Right forelimb (tissue), 1 donor: Measurements from ENCODE around the gene TGOLN2.
"Not testable (repeated sequence)": the region's sequence is repeated elsewhere in the genome, so short reads cannot be mapped to it uniquely, and the experiment has no call there.

ENCODE experiments used
- DNase-seq: peaks from one replicate; pipeline ENCODE4 v3.0.0-alpha.2; 2018

Gene TGOLN2

GRCh38 chr2:85327822-85328617, at the start of gene TGOLN2:
TGOLN2 (minus strand) TSS chr2:85327989; CDS start chr2:85327962, 27 bp downstream.
- DNase-seq, result peak; percentile 96

GRCh38 chr2:85377083-85377482, 49.3 kb upstream of the TGOLN2 start:
- no peak for DNase-seq

DNA sequence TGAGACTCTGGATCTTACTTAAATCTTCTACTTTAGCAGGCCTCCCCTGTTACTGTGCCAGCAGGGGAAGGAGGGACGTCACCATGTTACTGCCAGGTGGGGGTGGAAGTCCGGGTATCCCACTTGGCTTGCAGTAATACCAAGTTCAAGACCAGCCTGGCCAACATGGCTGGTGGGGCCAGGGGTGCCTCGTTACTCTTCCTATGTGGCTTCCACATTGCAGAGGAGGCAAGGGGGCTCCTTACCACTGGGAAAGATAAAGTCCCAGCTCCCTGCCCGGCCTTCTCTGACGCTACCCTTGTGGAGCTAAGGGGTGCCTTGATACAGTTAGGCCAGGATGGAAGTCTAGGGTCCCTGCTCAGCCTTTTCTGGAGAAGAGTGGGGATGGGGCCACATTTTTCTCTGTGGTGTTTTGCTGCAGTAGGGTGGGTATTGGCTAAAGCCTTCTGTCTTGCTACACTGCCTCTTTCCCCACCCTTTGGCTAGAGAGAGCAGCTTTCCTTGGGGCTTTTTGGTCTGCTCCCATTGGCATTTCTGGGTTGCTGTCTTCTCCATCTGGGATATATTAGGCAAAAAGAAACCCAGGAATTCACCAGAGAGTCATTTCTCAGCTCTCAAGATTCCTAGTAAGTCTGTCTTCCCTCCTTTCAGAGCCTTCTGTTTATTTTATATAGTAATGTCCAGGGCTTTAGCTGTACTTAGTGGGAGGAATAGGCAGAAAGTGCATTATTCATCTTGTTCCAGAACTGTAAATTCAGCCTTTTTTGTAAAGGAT, 48.7 kb upstream of the TGOLN2 start:
- no peak for DNase-seq

DNA sequence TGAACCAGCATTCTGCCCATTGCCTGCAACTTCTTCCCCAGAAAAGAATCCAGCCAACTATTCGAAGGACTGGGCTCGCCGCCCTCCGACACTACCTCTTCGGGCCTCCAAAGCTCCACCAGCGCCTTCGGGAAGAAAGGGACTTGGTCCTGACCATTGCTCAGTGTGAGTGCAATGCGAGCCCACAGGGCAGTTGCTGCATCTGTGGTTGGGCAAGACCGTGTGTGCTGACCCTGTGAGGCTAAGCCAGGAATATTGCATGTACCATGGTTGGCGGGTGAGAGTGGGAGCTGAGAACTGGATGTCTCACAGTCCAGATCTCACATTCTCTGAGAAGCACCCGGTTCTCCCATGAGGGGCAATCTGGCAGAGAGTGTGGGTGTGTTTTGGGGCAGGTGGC, 43.3 kb upstream of the TGOLN2 start:
- DNase-seq, result no peak

DNA sequence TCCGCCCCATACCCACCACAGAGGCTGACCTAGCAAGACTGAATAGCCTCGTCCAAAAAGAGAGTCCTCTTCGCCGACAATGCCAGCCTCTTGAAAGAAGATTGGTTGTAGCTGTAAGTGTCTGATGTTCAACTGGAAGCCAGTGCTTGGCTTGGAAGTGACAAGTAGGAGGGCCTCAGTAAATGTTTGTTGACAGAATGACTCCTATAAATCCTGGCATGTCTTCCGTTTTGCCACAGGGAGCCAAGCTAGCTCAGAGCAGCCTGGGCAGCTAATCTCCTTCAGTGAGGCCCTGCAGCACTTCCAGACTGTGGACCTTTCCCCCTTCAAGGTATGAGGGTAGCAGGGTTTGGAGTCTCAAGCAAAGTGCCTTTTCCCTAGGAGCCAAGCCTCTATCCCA, 41.7 kb upstream of the TGOLN2 start:
- no peak for DNase-seq

GRCh38 chr2:85368921-85369320, 41.1 kb upstream of the TGOLN2 start:
- DNase-seq, result no peak

GRCh38 chr2:85367180-85367579, 39.4 kb upstream of the TGOLN2 start:
- no peak for DNase-seq

- DNase-seq, result not testable (repeated sequence)
These were observed 35.0 kb upstream of the TGOLN2 start for GRCh38 chr2:85362653-85363387.

GRCh38 chr2:85357736-85358135, 29.9 kb upstream of the TGOLN2 start:
- no peak for DNase-seq

DNA sequence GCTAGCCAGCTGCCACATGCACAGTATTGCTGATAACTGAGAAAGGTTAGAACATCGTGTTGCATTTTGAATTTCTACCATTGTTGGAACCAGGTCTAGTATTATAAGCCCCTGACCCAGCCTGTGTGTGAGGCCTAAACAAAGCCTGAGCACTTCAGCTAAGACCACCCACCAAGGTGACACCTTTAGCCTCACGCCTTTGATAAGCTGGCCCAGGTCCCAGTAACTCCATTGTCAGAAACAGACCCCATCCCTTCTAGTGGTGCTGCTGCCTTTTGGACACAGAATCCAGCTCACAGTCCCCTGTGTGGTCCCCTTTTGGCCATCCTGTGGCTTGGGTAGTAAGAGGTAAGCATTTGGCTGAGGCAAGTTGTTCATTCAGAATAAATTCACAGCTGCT, 28.4 kb upstream of the TGOLN2 start:
- DNase-seq, result no peak

DNA sequence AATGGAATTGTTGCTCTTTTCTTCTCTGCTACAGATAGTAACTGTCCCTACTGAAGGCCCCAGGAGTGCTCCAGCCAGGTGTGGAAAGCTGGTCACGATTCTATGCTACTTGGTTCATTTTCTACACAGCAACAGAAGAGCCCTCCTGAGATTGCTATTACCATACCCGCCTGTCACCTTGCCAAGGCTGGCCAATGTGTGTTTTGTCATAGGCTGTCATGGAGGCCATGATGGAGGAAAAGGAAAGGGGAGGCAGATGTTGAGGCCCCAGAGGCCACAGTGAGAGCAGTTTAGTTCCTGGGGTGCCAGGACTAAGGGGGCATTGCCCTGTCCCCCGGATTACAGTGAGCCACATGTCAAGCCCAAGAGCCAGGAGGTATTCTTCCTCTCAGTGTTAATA, 27.7 kb upstream of the TGOLN2 start:
- no peak for DNase-seq

DNA sequence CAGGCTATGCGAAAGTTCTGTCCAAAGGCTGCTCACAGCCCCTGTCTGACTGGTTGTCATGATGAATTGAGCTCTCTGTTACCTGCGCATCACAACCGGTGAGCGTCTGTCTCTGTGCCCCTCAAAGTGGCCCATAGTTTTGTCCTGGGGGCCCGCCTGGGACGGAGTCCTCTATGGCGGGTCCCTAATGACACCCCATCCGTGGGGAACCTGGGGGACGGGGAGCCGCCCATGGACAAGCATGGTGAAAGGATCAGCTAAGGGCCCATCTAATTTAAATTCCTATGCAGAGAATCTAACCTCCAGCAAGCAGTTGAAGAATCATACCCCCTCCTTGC, 27.3 kb upstream of the TGOLN2 start:
- no peak for DNase-seq

DNA sequence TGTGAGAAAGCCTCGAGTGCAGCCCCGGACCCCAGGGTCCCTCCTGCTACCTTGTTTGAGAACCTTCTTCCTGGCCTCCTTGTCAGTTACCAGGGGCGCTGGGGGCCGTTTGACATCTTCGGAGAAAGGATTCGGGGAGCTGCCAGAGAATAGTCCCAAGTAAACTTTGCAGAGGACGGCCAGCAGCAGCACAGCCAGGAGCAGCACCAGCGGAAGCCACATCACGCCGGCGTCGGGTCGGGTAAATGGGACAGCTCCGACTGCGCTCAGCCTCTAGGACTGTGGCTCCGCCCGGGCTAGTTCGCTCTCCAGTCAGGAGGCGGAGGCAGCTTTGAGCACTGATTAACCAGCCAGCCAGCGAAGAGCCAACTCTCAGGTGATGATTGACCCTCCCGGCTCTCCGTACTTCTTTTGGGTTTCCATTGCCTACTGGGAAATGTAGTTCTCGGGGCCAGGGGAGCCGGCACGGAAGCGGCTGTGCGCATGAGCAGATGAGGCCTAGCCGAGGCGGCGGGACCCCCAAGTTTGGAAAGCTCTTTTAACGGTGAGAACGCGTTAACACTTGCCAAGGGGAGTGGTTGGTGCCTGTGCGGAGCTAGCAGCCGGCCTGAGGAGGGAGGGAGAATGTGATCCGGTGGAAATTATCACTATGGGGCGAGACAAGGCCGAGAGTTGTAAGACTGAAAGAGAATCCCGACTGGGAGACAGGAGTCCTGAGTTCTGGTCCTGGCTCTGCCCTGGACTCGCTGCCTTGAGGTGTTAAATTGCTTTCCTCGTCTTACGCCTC, 26.7 kb upstream of the TGOLN2 start, which contains the start of the genes ELMOD3 and RETSAT:
Gene ELMOD3 (plus strand): TSS at position 484 of the 787 bp plus-strand sequence. CDS start 2,430 bp downstream, outside the sequence.
Gene RETSAT (minus strand): TSS at position 243 of the 787 bp plus-strand sequence. CDS start 21 bp downstream, at position 222.
- peak; percentile 98 for DNase-seq

- DNase-seq, result peak; percentile 45
These were observed 26.1 kb upstream of the TGOLN2 start for GRCh38 chr2:85353876-85354285.

DNA sequence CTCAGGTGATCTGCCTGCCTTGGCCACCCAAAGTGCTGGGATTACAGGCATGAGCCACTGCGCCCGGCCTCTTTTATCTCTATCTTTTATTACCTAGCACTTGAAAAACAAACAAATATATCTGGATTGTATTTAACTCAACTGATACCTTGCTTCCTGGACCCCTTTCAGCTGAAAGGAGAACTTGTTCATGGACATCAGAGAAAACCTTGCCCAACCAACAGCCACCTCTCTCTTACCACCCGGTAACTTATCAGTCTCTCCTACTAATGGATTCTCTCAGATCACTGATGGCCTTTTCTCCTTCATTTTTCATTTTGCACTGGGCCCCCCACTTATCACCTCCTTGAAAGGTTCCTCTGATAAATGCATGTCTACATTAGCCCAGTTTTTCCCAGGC, 19.8 kb upstream of the TGOLN2 start:
- no peak for DNase-seq

- DNase-seq, result no peak
These were observed 16.7 kb upstream of the TGOLN2 start for GRCh38 chr2:85344356-85344954.

DNA sequence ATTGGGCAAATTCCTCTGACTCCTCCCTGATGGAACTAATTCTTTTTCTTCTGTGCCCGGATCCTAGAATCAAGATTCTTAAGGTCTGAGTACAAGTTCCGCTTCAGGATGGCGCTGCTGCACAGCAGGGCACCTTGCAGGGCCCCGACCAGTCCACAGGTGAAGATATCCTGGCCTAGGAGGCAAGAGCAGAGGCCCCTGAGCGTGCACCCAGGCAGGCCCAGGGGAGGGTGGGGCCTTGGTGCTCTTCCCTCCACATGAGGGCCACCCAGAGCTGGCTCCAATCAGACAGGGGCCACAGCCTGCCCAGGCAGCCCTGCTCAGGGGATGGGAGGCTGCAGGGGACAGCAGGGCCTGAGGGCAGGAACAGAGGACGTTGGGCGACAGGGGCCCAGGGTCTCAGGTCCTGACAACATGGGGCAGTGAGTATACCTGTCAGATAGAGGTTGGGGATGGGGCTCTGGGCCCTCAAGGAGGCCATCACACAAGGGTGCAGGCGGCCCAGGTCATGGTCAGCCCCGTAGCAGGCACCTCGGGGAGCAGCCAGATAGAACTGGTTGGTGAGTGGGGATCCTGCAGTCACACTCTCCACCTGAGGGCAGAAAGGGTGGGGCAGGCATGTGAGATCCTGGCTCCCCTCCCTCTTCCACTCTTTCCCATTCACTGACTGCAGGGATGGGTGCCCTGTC, 15.6 kb upstream of the TGOLN2 start:
- DNase-seq, result not testable (repeated sequence)

DNA sequence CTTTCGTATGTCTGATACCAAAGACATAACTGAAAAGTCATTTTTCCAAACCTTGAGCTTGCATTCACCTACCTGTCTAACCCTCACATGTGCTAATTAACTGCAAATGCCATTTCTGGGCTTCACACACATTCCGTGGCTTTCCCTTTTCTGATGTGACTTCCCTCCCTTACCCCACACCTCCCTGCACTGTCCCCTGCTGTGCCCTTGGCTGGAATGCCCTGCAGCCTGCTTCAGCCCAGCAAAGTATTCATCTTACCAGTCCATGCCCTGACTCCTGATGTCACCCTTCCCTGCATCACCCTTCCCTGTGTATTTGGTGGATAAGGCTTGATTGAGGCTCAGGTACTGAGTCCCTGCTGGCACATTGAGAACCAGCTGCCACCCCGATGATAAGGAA, 14.4 kb upstream of the TGOLN2 start:
- no peak for DNase-seq

- DNase-seq, result no peak
These were observed 13.7 kb upstream of the TGOLN2 start for GRCh38 chr2:85341269-85342029.

GRCh38 chr2:85340034-85340892, 12.5 kb upstream of the TGOLN2 start:
- DNase-seq, result no peak
